Transverse colon (tissue), 4 donors: ENCODE data around the gene PKP4. TPM values are rescaled to one million over a fixed set of nuclear protein-coding genes. Genes with fewer than 3 reads are reported as not detected.

Experiments used
- DNase-seq: peaks from one replicate; pipeline ENCODE4 v3.0.0-alpha.2; 2019
- H3K27ac ChIP-seq, 4 donors: fragments of 200-600 bp; sonication (generic); 2 replicates each; pipeline ENCODE4 v1.5.1; 2016 to 2018; ENCODE audit warnings: inconsistent platforms in 4 of 4
- H3K27me3 ChIP-seq: fragments of 200-600 bp; sonication (generic); 2 replicates; pipeline ENCODE4 v1.5.1; 2017; ENCODE audit warnings: inconsistent platforms
- H3K36me3 ChIP-seq, 4 donors: fragments of 200-600 bp; sonication (generic); 2 replicates each; pipeline ENCODE4 v1.5.1; 2017 to 2019; ENCODE audit warnings: inconsistent platforms in 4 of 4
- H3K4me1 ChIP-seq, 4 donors: fragments of 200-600 bp; sonication (generic); 2 replicates each; pipeline ENCODE4 v1.5.1; 2017 to 2020; ENCODE audit warnings: inconsistent platforms in 4 of 4
- H3K4me3 ChIP-seq, 4 donors: fragments of 200-600 bp; sonication (generic); 1 replicate in 1 of 4; 2 replicates in 3 of 4; pipeline versions ENCODE4 v1.5.1 to v1.6.1; 2017 to 2019; ENCODE audit warnings: inconsistent platforms in 4 of 4
- H3K9me3 ChIP-seq, 2 donors: fragments of 200-600 bp; sonication (generic); 2 replicates each; pipeline ENCODE4 v1.5.1; 2017 to 2019; ENCODE audit warnings: inconsistent platforms in 2 of 2
- EP300 ChIP-seq: sonication (generic); formaldehyde crosslinking; IDR thresholded peaks from one replicate; pipeline ENCODE4 v1.6.1; 2017; ENCODE audit warnings: antibody characterized with exemption, low read depth
- POLR2A ChIP-seq: fragments of 450-650 bp; IDR thresholded peaks from one replicate; pipeline ENCODE4 v1.6.1; 2016; ENCODE audit warnings: antibody characterized with exemption, mild to moderate bottlenecking, moderate library complexity
- POLR2AphosphoS5 ChIP-seq, 3 donors: sonication (generic); formaldehyde crosslinking; IDR thresholded peaks; one replicate each; pipeline ENCODE4 v1.6.1; 2016; ENCODE audit warnings: antibody characterized with exemption in 3 of 3
- WGBS, 2 donors: methylation state at CpG; one replicate each; pipeline ENCODE4 v1.1.5; 2018; ENCODE audit warnings: low coverage in 1 of 2; 5-methylcytosine and 5-hydroxymethylcytosine counted together
- in situ Hi-C, 4 donors: fragments of 200-750 bp; cut with MboI; loops; one replicate each; pipeline versions ENCODE4 v1.15.0 to v1.15.1; 2017; ENCODE audit warnings: low sequenced_read_pairs in 3 of 4, low pct_ligation_motif_present in 1 of 4, low pct_unique_long_range_greater_than_20kb in 1 of 4
- intact Hi-C: fragments of 100-400 bp; cut with DNase I; formaldehyde crosslinking; loops from one replicate; pipeline ENCODE4 v1.15.1; 2023; ENCODE audit warnings: low total_unique reads
- total RNA-seq, 4 donors: library from RNA; depleted of rRNA; stranded (reverse); fragments of >200 nt; gene quantifications; one replicate each; pipeline ENCODE4 v1.1.0, GENCODE V29; 2016
- TF ChIP-seq, protein P1 (sequence below), 5 experiments: fragments of 200-600 bp in 3 of 5; fragments of 450-650 bp in 2 of 5; sonication (generic) in 3 of 5; IDR thresholded peaks; 1 replicate in 2 of 5; 2 replicates in 3 of 5; pipeline ENCODE4 v1.5.1; 2016 to 2017; ENCODE audit warnings: antibody characterized with exemption in 5 of 5, inconsistent platforms in 3 of 5, mild to moderate bottlenecking in 2 of 5, moderate library complexity in 1 of 5

PKP4 gene
- total RNA-seq, 4 donors from 2014 or later = 28.1 to 70.3 (median 58.3) TPM

DNA sequence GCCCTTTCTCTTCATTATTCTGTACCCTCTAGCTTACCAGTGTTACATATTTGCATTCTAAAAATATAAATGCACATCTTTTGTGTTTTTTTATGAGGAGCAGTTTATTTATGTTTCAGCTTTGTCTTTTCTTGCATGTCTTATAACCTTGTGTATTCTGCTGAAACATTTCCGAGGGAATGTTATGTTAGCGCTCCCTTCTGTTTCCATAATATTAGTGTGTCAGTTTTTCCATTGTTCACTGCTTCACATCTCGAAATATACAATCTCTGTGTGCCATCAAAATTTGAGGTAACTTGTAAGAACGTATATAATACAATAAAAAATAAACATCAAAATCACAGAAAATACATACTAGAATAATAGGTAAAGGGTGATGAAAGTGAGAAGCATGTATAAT is 153.3 kb downstream of the PKP4 start:
- Histone ChIP-seq H3K36me3 (no peaks in the 10 kb centered on the region), H3K4me3 (no peak overlapping the region), H3K27me3 (no peaks in the 10 kb centered on the region), H3K27ac (no peak overlapping the region), H3K9me3 (no peaks in the 10 kb centered on the region), H3K4me1 (no peaks in the 10 kb centered on the region)
- TF ChIP-seq EP300 (no peak), POLR2A (no peak)
- TF ChIP-seq, protein P1, sequence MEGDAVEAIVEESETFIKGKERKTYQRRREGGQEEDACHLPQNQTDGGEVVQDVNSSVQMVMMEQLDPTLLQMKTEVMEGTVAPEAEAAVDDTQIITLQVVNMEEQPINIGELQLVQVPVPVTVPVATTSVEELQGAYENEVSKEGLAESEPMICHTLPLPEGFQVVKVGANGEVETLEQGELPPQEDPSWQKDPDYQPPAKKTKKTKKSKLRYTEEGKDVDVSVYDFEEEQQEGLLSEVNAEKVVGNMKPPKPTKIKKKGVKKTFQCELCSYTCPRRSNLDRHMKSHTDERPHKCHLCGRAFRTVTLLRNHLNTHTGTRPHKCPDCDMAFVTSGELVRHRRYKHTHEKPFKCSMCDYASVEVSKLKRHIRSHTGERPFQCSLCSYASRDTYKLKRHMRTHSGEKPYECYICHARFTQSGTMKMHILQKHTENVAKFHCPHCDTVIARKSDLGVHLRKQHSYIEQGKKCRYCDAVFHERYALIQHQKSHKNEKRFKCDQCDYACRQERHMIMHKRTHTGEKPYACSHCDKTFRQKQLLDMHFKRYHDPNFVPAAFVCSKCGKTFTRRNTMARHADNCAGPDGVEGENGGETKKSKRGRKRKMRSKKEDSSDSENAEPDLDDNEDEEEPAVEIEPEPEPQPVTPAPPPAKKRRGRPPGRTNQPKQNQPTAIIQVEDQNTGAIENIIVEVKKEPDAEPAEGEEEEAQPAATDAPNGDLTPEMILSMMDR (IDR thresholded peaks at IDR 0.05) = no peak
- no peak for DNase-seq
- intact Hi-C loops = no loop called here
- in situ Hi-C loops = no loop called here
- 84 to 86% methylated on average over 4 of the region's 4 CpGs for WGBS, 2 donors

DNA sequence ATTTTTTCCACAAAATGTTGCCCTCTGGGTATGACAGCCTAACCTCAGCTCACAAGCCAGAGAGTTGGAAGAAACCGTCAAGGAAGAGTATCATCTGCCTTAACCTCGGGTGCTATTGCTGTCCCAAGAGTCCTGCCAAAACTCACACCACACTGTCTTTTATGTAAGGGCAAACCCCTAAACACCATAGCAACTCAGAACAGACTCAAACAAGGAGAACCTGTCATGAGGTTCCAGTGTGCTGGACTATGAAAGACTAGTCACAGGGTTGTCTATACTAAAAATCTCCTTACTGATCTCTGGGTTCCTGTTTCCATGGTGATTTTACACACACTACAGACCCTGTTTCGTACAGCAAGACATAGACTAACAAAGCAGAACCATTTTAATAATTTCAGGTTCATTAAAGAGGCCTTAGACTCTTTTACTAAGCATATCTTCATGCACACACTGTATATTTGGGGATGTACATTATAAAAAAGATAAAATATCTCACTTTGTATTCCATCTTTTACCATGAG is 159.8 kb downstream of the PKP4 start:
- no peak for TF ChIP-seq EP300
- no peak for TF ChIP-seq POLR2AphosphoS5 (IDR thresholded peaks at IDR 0.05)
- TF ChIP-seq POLR2A = no peak
- TF ChIP-seq, protein P1 (IDR thresholded peaks at IDR 0.05) = no peak
- H3K36me3 ChIP-seq = no peaks in the 10 kb centered on the region
- H3K4me1 ChIP-seq = no peaks in the 10 kb centered on the region
- intact Hi-C loops (no loop called here), in situ Hi-C loops (no loop called here)
- 78 to 85% methylated on average over 1 to 3 of the region's 3 CpGs for WGBS, 2 donors
- DNase-seq = no peak
- H3K9me3 ChIP-seq = no peaks in the 10 kb centered on the region
- H3K4me3 ChIP-seq = no peak overlapping the region
- H3K27ac ChIP-seq = no peak overlapping the region
- H3K27me3 ChIP-seq = no peaks in the 10 kb centered on the region

DNA sequence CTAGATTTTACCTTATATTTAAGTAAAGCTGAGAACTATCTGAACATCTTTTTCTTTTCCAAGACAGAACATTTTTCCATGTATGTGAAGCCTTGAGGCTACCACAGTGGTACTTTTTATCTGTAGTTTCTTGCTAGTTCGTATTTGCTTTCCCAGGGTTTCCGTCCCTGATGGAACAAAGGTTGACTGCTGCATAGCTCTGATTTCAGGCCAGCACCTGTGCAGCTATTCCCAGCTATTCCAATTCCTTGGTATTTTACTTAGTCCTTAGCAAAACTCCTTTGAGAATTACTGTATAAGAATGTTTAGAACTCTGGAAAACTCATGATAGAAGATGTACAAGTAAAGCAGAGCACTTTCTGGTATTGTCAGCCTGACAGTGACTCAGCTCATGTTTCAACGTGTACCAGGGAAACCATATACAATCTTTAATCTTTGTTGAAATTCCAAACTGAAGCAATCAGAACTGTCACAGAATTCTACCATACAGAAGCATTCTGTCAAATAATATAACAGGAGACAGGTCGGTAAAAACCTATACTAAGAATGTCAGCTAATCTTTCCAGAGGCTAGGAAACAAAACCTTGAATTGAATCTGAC is 162.2 kb downstream of the PKP4 start:
- H3K9me3 ChIP-seq = no peaks in the 10 kb centered on the region
- H3K27me3 ChIP-seq = no peaks in the 10 kb centered on the region
- TF ChIP-seq POLR2AphosphoS5 (IDR thresholded peaks at IDR 0.05) = no peak
- TF ChIP-seq, protein P1 (IDR thresholded peaks at IDR 0.05) = no peak
- TF ChIP-seq EP300 = no peak
- TF ChIP-seq POLR2A = no peak
- H3K4me1 ChIP-seq = no peaks in the 10 kb centered on the region
- DNase-seq = no peak
- no peaks in the 10 kb centered on the region for H3K36me3 ChIP-seq
- in situ Hi-C loops (no loop called here), intact Hi-C loops (no loop called here)
- H3K27ac ChIP-seq = no peak overlapping the region
- 73 to 82% methylated on average over 4 of the region's 4 CpGs for WGBS, 2 donors
- no peak overlapping the region for H3K4me3 ChIP-seq

DNA sequence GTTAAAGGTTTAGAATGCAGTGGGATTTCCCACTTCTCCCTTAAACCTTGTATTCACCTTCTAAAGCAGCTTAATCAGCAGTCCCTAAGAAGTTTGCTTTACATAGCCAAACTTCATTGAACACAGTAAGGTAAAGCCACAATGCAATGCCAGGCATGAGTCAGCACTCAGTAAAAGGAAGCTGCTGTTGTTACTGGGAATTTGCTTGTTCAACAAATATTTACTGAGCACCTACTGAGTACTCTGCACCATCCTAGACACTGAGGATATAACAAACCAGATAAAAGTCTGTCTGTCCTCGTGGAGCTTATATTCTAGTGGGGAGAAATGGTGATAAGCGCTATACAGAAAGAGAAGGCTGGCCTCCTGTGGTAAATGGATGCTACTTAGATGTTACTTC is 162.7 kb downstream of the PKP4 start:
- Histone ChIP-seq H3K4me1 (no peaks in the 10 kb centered on the region), H3K36me3 (no peaks in the 10 kb centered on the region), H3K9me3 (no peaks in the 10 kb centered on the region), H3K27me3 (no peaks in the 10 kb centered on the region), H3K27ac (no peak overlapping the region), H3K4me3 (no peak overlapping the region)
- 82 to 100% methylated on average over 1 to 2 of the region's 2 CpGs for WGBS, 2 donors
- in situ Hi-C loops (no loop called here), intact Hi-C loops (no loop called here)
- no peak for DNase-seq
- no peak for TF ChIP-seq EP300
- TF ChIP-seq, protein P1 (IDR thresholded peaks at IDR 0.05) = no peak
- no peak for TF ChIP-seq POLR2A
- TF ChIP-seq POLR2AphosphoS5 (IDR thresholded peaks at IDR 0.05) = no peak
